HL-60 (cell line): Measurements from ENCODE around the gene EPN3.

Experiments used
- DNase-seq, 2 experiments: peaks; one replicate each; pipeline ENCODE4 v3.0.0-alpha.2; 2010 to 2020; ENCODE audit warnings: low read depth in 1 of 2, low spot score in 1 of 2
- H3K27ac ChIP-seq: fragments of 250-450 bp; sonication (Bioruptor Pico); replicated peaks from 2 replicates; pipeline ENCODE4 v1.5.1; 2020; ENCODE audit warnings: mild to moderate bottlenecking, moderate library complexity
- H3K27me3 ChIP-seq: fragments of 250-450 bp; sonication (Bioruptor Pico); 2 replicates; pipeline ENCODE4 v1.5.1; 2021; ENCODE audit warnings: mild to moderate bottlenecking, moderate library complexity; ENCODE audit not compliant: insufficient read depth, poor library complexity, severe bottlenecking
- H3K4me3 ChIP-seq: replicated peaks from 2 replicates; pipeline ENCODE4 v1.5.1; 2011; ENCODE audit warnings: mild to moderate bottlenecking, control low read depth, low read length; ENCODE audit not compliant: insufficient read depth
- CTCF ChIP-seq: IDR thresholded peaks from one replicate; pipeline ENCODE4 v1.5.1; 2011; ENCODE audit warnings: low read length, control low read depth, inconsistent platforms; ENCODE audit not compliant: insufficient read depth
- GABPA ChIP-seq: IDR thresholded peaks from 2 replicates; pipeline ENCODE4 v1.6.1; 2012; ENCODE audit warnings: low read depth
- POLR2AphosphoS5 ChIP-seq: IDR thresholded peaks from 2 replicates; pipeline ENCODE4 v1.6.1; 2012; ENCODE audit warnings: low read depth
- REST ChIP-seq: IDR thresholded peaks from 2 replicates; pipeline ENCODE4 v1.6.1; 2012; ENCODE audit warnings: low read depth; ENCODE audit not compliant: insufficient replicate concordance
- SPI1 ChIP-seq: IDR thresholded peaks from 2 replicates; pipeline ENCODE4 v1.6.1; 2012; ENCODE audit warnings: low read depth, mild to moderate bottlenecking, borderline replicate concordance

EPN3 gene

GRCh38 chr17:50570528-50570927 lies 38.0 kb downstream of the EPN3 start:
- TF ChIP-seq CTCF (no peak), SPI1 (no peak), REST (no peak), GABPA (no peak), POLR2AphosphoS5 (no peak)
- no peak overlapping the region for H3K27ac ChIP-seq
- DNase-seq, result no peak
- H3K4me3 ChIP-seq, result no peak overlapping the region
- peaks cover 15% of the 10 kb centered on the region for H3K27me3 ChIP-seq

GRCh38 chr17:50571681-50572080 lies 39.1 kb downstream of the EPN3 start:
- Histone ChIP-seq H3K27me3 (peaks cover 5% of the 10 kb centered on the region), H3K4me3 (no peak overlapping the region), H3K27ac (no peak overlapping the region)
- TF ChIP-seq GABPA, result no peak
- TF ChIP-seq SPI1, result no peak
- TF ChIP-seq CTCF, result no peak
- no peak for DNase-seq

GRCh38 chr17:50572541-50572940 lies 40.0 kb downstream of the EPN3 start:
- no peak for DNase-seq
- H3K27ac ChIP-seq, result no peak overlapping the region
- peaks cover under 1% of the 10 kb centered on the region for H3K27me3 ChIP-seq
- H3K4me3 ChIP-seq, result no peak overlapping the region
- no peak for TF ChIP-seq CTCF
- TF ChIP-seq REST, result no peak

- Histone ChIP-seq H3K27me3 (no peaks in the 10 kb centered on the region), H3K27ac (no peak overlapping the region), H3K4me3 (no peak overlapping the region)
- DNase-seq, result no peak
- TF ChIP-seq REST (no peak), SPI1 (no peak), POLR2AphosphoS5 (no peak), CTCF (no peak), GABPA (no peak)
Measured at GRCh38 chr17:50573866-50574611, 41.5 kb downstream of the EPN3 start.
